Caco-2 (cell line): ENCODE measurements around the gene EPX. TPM values are rescaled to one million over a fixed set of nuclear protein-coding genes. Genes with fewer than 3 reads are reported as not detected.

Experiments
- BruUV-seq: library from RNA; stranded (reverse); fragments of 400-500 nt; replicated peaks from 2 replicates; lab custom pipeline; 2021; lab: Mats Ljungman, UMichigan
- CTCF ChIA-PET: fragments of 300-600 bp; sonication (Branson Sonifier 250); formaldehyde crosslinking; loops from one replicate; lab custom pipeline; 2022; ENCODE audit warnings: antibody characterized with exemption; lab: Charles Lee
- POLR2A ChIA-PET: fragments of 300-600 bp; sonication (Branson Sonifier 250); formaldehyde crosslinking; loops from one replicate; lab custom pipeline; 2022; ENCODE audit warnings: antibody characterized with exemption; lab: Charles Lee
- DNase-seq, 2 experiments: peaks; one replicate each; pipeline versions ENCODE4 v3.0.0 to v3.0.0-alpha.2; 2020 to 2022
- H3K27me3 ChIP-seq: replicated peaks from 2 replicates; pipeline ENCODE4 v1.6.0; 2011; ENCODE audit warnings: low read length; ENCODE audit not compliant: control insufficient read depth, insufficient read depth
- H3K36me3 ChIP-seq: 2 replicates; pipeline ENCODE4 v1.5.1; 2011; ENCODE audit warnings: low read length; ENCODE audit not compliant: control insufficient read depth, insufficient read depth
- H3K4me1 ChIP-seq: fragments of 250-450 bp; sonication (Bioruptor Pico); 2 replicates; pipeline ENCODE4 v1.5.1; 2020; ENCODE audit warnings: mild to moderate bottlenecking
- H3K4me3 ChIP-seq: 2 replicates; pipeline ENCODE4 v1.5.1; 2011; ENCODE audit warnings: low read depth, mild to moderate bottlenecking, control low read depth, low read length
- H3K9me3 ChIP-seq: fragments of 250-450 bp; sonication (Bioruptor Pico); 2 replicates; pipeline ENCODE4 v1.5.1; 2020; ENCODE audit warnings: mild to moderate bottlenecking, moderate library complexity
- H3K27ac Mint-ChIP-seq: one replicate; pipeline ENCODE4 v1.8.0; 2022; ENCODE audit warnings: mixed read lengths; ENCODE audit not compliant: unreplicated experiment
- H3K27me3 Mint-ChIP-seq: one replicate; pipeline ENCODE4 v1.8.0; 2022; ENCODE audit warnings: mixed read lengths; ENCODE audit not compliant: insufficient read depth, unreplicated experiment
- H3K36me3 Mint-ChIP-seq: one replicate; pipeline ENCODE4 v1.8.0; 2022; ENCODE audit warnings: mild to moderate bottlenecking, mixed read lengths; ENCODE audit not compliant: insufficient read depth, unreplicated experiment
- H3K4me1 Mint-ChIP-seq: one replicate; pipeline ENCODE4 v1.8.0; 2022; ENCODE audit warnings: low read depth, mixed read lengths; ENCODE audit not compliant: unreplicated experiment
- H3K4me3 Mint-ChIP-seq: one replicate; pipeline ENCODE4 v1.8.0; 2022; ENCODE audit warnings: mild to moderate bottlenecking, moderate library complexity, mixed read lengths; ENCODE audit not compliant: unreplicated experiment
- H3K9me3 Mint-ChIP-seq: one replicate; pipeline ENCODE4 v1.8.0; 2022; ENCODE audit warnings: mixed read lengths; ENCODE audit not compliant: unreplicated experiment
- intact Hi-C: fragments of 100-400 bp; cut with micrococcal nuclease; formaldehyde crosslinking; loops from one replicate; pipeline ENCODE4 v1.10.0; 2022; ENCODE audit not compliant: unreplicated experiment
- total RNA-seq: library from RNA; stranded (reverse); gene quantifications from 2 replicates; pipeline ENCODE4 v1.2.3, GENCODE V29; 2022
- TF ChIP-seq, protein P1 (sequence below), 2 experiments: fragments of 200-600 bp in 1 of 2; IDR thresholded peaks; 1 replicate in 1 of 2; 2 replicates in 1 of 2; pipeline versions ENCODE4 v1.5.1 to v1.8.0; 2011 to 2022; ENCODE audit warnings: antibody characterized with exemption in 1 of 2, control low read depth in 1 of 2, inconsistent platforms in 1 of 2, low read depth in 1 of 2, low read length in 1 of 2, mild to moderate bottlenecking in 1 of 2, moderate library complexity in 1 of 2; ENCODE audit not compliant: insufficient read depth in 1 of 2, severe bottlenecking in 1 of 2, unreplicated experiment in 1 of 2

Gene EPX
- total RNA-seq, 1 experiment from 2014 or later, result not detected

DNA sequence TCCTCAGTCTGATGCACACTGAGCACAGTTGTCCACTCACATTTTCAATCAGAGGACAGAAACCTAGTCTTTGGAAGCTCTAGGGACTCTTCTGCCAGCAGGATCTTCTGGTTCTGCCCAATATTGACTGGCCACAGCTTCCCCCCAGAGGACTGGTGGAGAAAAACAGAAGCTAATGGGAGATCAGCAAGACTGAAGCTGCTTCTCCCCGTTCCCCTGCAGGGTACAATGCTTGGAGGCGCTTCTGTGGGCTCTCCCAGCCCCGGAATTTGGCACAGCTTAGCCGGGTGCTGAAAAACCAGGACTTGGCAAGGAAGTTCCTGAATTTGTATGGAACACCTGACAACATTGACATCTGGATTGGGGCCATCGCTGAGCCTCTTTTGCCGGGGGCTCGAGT, 10.3 kb downstream of the EPX start:
- H3K4me1 Mint-ChIP-seq, result peaks cover 8% of the 10 kb centered on the region
- POLR2A ChIA-PET, result no interaction called here

DNA sequence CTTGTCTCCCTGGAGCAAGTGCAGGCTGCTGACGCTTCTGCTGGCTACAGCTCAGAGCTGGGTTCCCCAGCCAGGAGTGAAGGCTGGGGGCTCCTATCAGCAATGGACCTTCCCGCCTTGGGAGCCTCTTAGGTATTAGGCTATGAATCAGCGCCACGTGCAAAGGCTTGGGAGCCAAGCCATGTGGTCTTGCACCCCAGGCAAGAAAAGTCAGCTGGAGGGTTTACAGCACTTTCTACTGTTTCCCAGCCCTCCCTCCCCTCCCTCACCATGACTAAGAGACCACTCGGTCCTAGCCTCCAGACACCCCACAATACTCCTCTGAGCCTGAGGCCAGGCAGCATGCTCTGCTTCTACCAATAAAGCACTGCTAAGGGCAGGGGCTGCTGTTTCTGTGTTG, 12.3 kb downstream of the EPX start:
- Mint-ChIP-seq H3K4me1 (peaks cover 18% of the 10 kb centered on the region), H3K9me3 (no peaks in the 10 kb centered on the region), H3K36me3 (no peaks in the 10 kb centered on the region), H3K27ac (no peak overlapping the region), H3K27me3 (no peaks in the 10 kb centered on the region), H3K4me3 (no peak overlapping the region)
- Histone ChIP-seq H3K4me1 (peaks cover 18% of the 10 kb centered on the region), H3K36me3 (peaks cover 2% of the 10 kb centered on the region; the same call in 1 of the 2 replicates), H3K4me3 (no peak overlapping the region), H3K27me3 (no peaks in the 10 kb centered on the region), H3K9me3 (no peaks in the 10 kb centered on the region)
- intact Hi-C loops, result no loop called here
- no peak for DNase-seq
- ChIA-PET POLR2A (no interaction called here), CTCF (no interaction called here)
- TF ChIP-seq, protein P1, sequence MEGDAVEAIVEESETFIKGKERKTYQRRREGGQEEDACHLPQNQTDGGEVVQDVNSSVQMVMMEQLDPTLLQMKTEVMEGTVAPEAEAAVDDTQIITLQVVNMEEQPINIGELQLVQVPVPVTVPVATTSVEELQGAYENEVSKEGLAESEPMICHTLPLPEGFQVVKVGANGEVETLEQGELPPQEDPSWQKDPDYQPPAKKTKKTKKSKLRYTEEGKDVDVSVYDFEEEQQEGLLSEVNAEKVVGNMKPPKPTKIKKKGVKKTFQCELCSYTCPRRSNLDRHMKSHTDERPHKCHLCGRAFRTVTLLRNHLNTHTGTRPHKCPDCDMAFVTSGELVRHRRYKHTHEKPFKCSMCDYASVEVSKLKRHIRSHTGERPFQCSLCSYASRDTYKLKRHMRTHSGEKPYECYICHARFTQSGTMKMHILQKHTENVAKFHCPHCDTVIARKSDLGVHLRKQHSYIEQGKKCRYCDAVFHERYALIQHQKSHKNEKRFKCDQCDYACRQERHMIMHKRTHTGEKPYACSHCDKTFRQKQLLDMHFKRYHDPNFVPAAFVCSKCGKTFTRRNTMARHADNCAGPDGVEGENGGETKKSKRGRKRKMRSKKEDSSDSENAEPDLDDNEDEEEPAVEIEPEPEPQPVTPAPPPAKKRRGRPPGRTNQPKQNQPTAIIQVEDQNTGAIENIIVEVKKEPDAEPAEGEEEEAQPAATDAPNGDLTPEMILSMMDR (IDR thresholded peaks at IDR 0.05; ENCODE audit: insufficient read depth in 1 of 2, low read depth in 1 of 2, low read length in 1 of 2, severe bottlenecking in 1 of 2, unreplicated experiment in 1 of 2), result no peak
- no TSS peak for BruUV-seq

More for the DNA sequence above, 10.3 kb downstream of the EPX start:
- CTCF ChIA-PET, result interaction anchor here (0.6 kb wide), 2 partner anchors 57 to 232 kb away, joined by 4 read pairs; no protein-coding TSS in a partner anchor
- no peak for DNase-seq
- H3K9me3 Mint-ChIP-seq, result no peaks in the 10 kb centered on the region
- Histone ChIP-seq H3K36me3 (no peaks in the 10 kb centered on the region), H3K4me1 (peaks cover 5% of the 10 kb centered on the region; the same call in 1 of the 2 replicates), H3K4me3 (no peak overlapping the region), H3K27me3 (no peaks in the 10 kb centered on the region), H3K9me3 (no peaks in the 10 kb centered on the region)
- no peak overlapping the region for H3K27ac Mint-ChIP-seq
- BruUV-seq, result no TSS peak
- H3K4me3 Mint-ChIP-seq, result no peak overlapping the region
- TF ChIP-seq, protein P1 (IDR thresholded peaks at IDR 0.05; ENCODE audit: insufficient read depth in 1 of 2, low read depth in 1 of 2, low read length in 1 of 2, severe bottlenecking in 1 of 2, unreplicated experiment in 1 of 2), result no peak
- H3K27me3 Mint-ChIP-seq, result no peaks in the 10 kb centered on the region
- H3K36me3 Mint-ChIP-seq, result no peaks in the 10 kb centered on the region
- intact Hi-C loops, result no loop called here

DNA sequence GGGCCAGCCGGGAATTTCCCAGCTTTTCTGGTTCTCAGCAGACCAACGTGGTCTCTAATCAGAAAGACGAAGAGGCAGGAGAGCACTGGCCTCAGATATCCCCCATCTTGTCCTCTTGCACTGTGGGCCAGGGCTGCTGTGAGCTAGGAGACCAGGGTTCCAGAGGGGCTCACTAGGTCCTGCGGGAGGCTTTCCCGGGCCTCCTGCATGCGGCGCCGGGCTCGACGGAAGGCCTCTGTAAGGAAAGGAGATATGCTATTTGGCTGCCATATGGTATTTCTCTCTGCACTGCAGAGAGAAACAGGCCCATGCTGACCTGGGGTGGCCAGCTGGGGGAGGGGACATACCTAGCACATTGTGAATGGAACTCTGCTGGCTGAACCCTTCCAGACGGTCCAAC, 13.4 kb downstream of the EPX start:
- TF ChIP-seq, protein P1 (IDR thresholded peaks at IDR 0.05; ENCODE audit: insufficient read depth in 1 of 2, low read depth in 1 of 2, low read length in 1 of 2, severe bottlenecking in 1 of 2, unreplicated experiment in 1 of 2), result no peak
- ChIA-PET POLR2A (interaction anchor here (0.6 kb wide), 1 partner anchor 13 kb away, joined by 4 read pairs; the partner anchor contains the start of gene MKS1), CTCF (interaction anchor here (0.5 kb wide), 1 partner anchor 414 kb away, joined by 6 read pairs; no protein-coding TSS in a partner anchor)
- Mint-ChIP-seq H3K27me3 (no peaks in the 10 kb centered on the region), H3K36me3 (no peaks in the 10 kb centered on the region), H3K27ac (no peak overlapping the region), H3K4me1 (peaks cover 18% of the 10 kb centered on the region), H3K9me3 (no peaks in the 10 kb centered on the region), H3K4me3 (no peak overlapping the region)
- Histone ChIP-seq H3K4me1 (peaks cover 18% of the 10 kb centered on the region), H3K36me3 (peaks cover 2% of the 10 kb centered on the region; the same call in 1 of the 2 replicates), H3K9me3 (no peaks in the 10 kb centered on the region), H3K4me3 (no peak overlapping the region), H3K27me3 (no peaks in the 10 kb centered on the region)
- BruUV-seq, result no TSS peak
- intact Hi-C loops, result no loop called here
- no peak for DNase-seq
